ENCODE measurements around the gene PRPH2.

GRCh38 chr6:42720739-42721138 lies 1.7 kb downstream of the PRPH2 start:
- no peak for TF ChIP-seq RAD21 (IDR thresholded peaks at IDR 0.05; ENCODE audit: insufficient read depth, low read depth, low read length)
- TF ChIP-seq BMI1 (IDR thresholded peaks at IDR 0.05; ENCODE audit: borderline replicate concordance), result no peak
- no peak for TF ChIP-seq POLR2AphosphoS5 (IDR thresholded peaks at IDR 0.05; ENCODE audit: low read length)
- TF ChIP-seq NRF1 (conservative IDR thresholded peaks at IDR 0.05; ENCODE audit: low read depth, low read length), result no peak
- TF ChIP-seq JUNB (IDR thresholded peaks at IDR 0.05), result no peak
- no peak for TF ChIP-seq NBN (IDR thresholded peaks at IDR 0.05)
- TF ChIP-seq KDM1A (IDR thresholded peaks at IDR 0.05; ENCODE audit: borderline replicate concordance), result no peak
- TF ChIP-seq SIX5 (IDR thresholded peaks at IDR 0.05; ENCODE audit: low read depth, low read length, severe bottlenecking), result no peak
- TF ChIP-seq ZNF24 (IDR thresholded peaks at IDR 0.05), result no peak
- no peak for TF ChIP-seq BHLHE40 (IDR thresholded peaks at IDR 0.05; ENCODE audit: borderline replicate concordance in 1 of 2, low read depth in 2 of 2, low read length in 1 of 2)
- TF ChIP-seq GABPA (IDR thresholded peaks at IDR 0.05; ENCODE audit: low read depth), result no peak
- no peak for TF ChIP-seq REST (IDR thresholded peaks at IDR 0.05; ENCODE audit: low read depth, low read length)

Data from GM12878 (cell line).